HAP-1 (cell line): ENCODE data around the gene PRLHR.

Experiments used
- DNase-seq, 2 experiments: peaks; one replicate each; pipeline ENCODE4 v3.0.0-alpha.2; 2016 to 2020; ENCODE audit warnings: low spot score in 2 of 2
- H3K27me3 ChIP-seq: fragments of 250-450 bp; sonication (Bioruptor Pico); 2 replicates; pipeline ENCODE4 v1.5.1; 2020; ENCODE audit warnings: low read depth, mild to moderate bottlenecking, moderate library complexity
- H3K36me3 ChIP-seq: fragments of 250-450 bp; sonication (Bioruptor Pico); replicated peaks from 2 replicates; pipeline ENCODE4 v1.5.1; 2020; ENCODE audit warnings: mild to moderate bottlenecking
- H3K4me1 ChIP-seq: fragments of 250-450 bp; sonication (Bioruptor Pico); 2 replicates; pipeline ENCODE4 v1.5.1; 2020; ENCODE audit warnings: mild to moderate bottlenecking
- H3K4me3 ChIP-seq: fragments of 250-450 bp; sonication (Bioruptor Pico); 2 replicates; pipeline ENCODE4 v1.5.1; 2020; ENCODE audit warnings: mild to moderate bottlenecking, moderate library complexity
- H3K9me3 ChIP-seq: fragments of 250-450 bp; sonication (Bioruptor Pico); 2 replicates; pipeline ENCODE4 v1.5.1; 2020; ENCODE audit warnings: mild to moderate bottlenecking, moderate library complexity
- in situ Hi-C: fragments of 300-500 bp; cut with MboI; formaldehyde crosslinking; loops from 3 replicates; pipeline ENCODE4 v1.14.3; 2020; ENCODE audit warnings: low sequenced_read_pairs, inconsistent platforms, mixed read lengths

The PRLHR gene

GRCh38 chr10:118565301-118566075 is 30.0 kb downstream of the PRLHR start:
- in situ Hi-C loops, result loop anchor here (10.0 kb wide), 2 partner anchors 159 to 459 kb away; partner anchors contain the start of gene NANOS1

GRCh38 chr10:118564652-118565051 is 30.8 kb downstream of the PRLHR start:
- in situ Hi-C loops, result loop anchor here (10.0 kb wide), 2 partner anchors 160 to 460 kb away; partner anchors contain the start of gene NANOS1
- Histone ChIP-seq H3K9me3 (no peaks in the 10 kb centered on the region), H3K4me1 (no peaks in the 10 kb centered on the region), H3K4me3 (no peak overlapping the region), H3K36me3 (no peaks in the 10 kb centered on the region), H3K27me3 (no peaks in the 10 kb centered on the region)
- DNase-seq, result peak in 1 of 2 experiments; percentile 24

More at GRCh38 chr10:118565301-118566075, 30.0 kb downstream of the PRLHR start:
- Histone ChIP-seq H3K4me1 (no peaks in the 10 kb centered on the region), H3K9me3 (no peaks in the 10 kb centered on the region), H3K4me3 (no peak overlapping the region), H3K27me3 (no peaks in the 10 kb centered on the region), H3K36me3 (no peaks in the 10 kb centered on the region)
- no peak for DNase-seq

GRCh38 chr10:118564114-118564513 is 31.3 kb downstream of the PRLHR start:
- Histone ChIP-seq H3K27me3 (no peaks in the 10 kb centered on the region), H3K9me3 (no peaks in the 10 kb centered on the region), H3K4me1 (no peaks in the 10 kb centered on the region), H3K36me3 (no peaks in the 10 kb centered on the region), H3K4me3 (no peak overlapping the region)
- DNase-seq, result no peak
- in situ Hi-C loops, result loop anchor here (10.0 kb wide), 2 partner anchors 161 to 461 kb away; partner anchors contain the start of gene NANOS1

GRCh38 chr10:118563373-118563890 is 32.0 kb downstream of the PRLHR start:
- in situ Hi-C loops, result loop anchor here (10.0 kb wide), 2 partner anchors 161 to 461 kb away; partner anchors contain the start of gene NANOS1

GRCh38 chr10:118562851-118563250 is 32.6 kb downstream of the PRLHR start:
- Histone ChIP-seq H3K9me3 (no peaks in the 10 kb centered on the region), H3K4me3 (no peak overlapping the region), H3K36me3 (no peaks in the 10 kb centered on the region), H3K27me3 (no peaks in the 10 kb centered on the region), H3K4me1 (no peaks in the 10 kb centered on the region)
- in situ Hi-C loops, result loop anchor here (10.0 kb wide), 2 partner anchors 162 to 462 kb away; partner anchors contain the start of gene NANOS1
- DNase-seq, result no peak

More at GRCh38 chr10:118563373-118563890, 32.0 kb downstream of the PRLHR start:
- Histone ChIP-seq H3K36me3 (no peaks in the 10 kb centered on the region), H3K9me3 (no peaks in the 10 kb centered on the region), H3K4me1 (no peaks in the 10 kb centered on the region), H3K4me3 (no peak overlapping the region), H3K27me3 (no peaks in the 10 kb centered on the region)
- DNase-seq, result no peak

GRCh38 chr10:118557946-118558345 is 37.5 kb downstream of the PRLHR start:
- no peak for DNase-seq

GRCh38 chr10:118551535-118552100 is 43.8 kb downstream of the PRLHR start:
- Histone ChIP-seq H3K4me3 (no peak overlapping the region), H3K4me1 (no peaks in the 10 kb centered on the region), H3K36me3 (no peaks in the 10 kb centered on the region), H3K27me3 (peaks cover 9% of the 10 kb centered on the region), H3K9me3 (no peaks in the 10 kb centered on the region)
- DNase-seq, result no peak
- in situ Hi-C loops, result no loop called here

More at GRCh38 chr10:118557946-118558345, 37.5 kb downstream of the PRLHR start:
- Histone ChIP-seq H3K4me1 (no peaks in the 10 kb centered on the region), H3K27me3 (peaks cover 1% of the 10 kb centered on the region; the same call in 1 of the 2 replicates), H3K4me3 (no peak overlapping the region), H3K9me3 (no peaks in the 10 kb centered on the region), H3K36me3 (no peaks in the 10 kb centered on the region)
- in situ Hi-C loops, result no loop called here

GRCh38 chr10:118547282-118547681 is 48.2 kb downstream of the PRLHR start:
- in situ Hi-C loops, result no loop called here
- no peak for DNase-seq
- Histone ChIP-seq H3K4me3 (no peak overlapping the region), H3K36me3 (no peaks in the 10 kb centered on the region), H3K9me3 (no peaks in the 10 kb centered on the region), H3K27me3 (0 out of 2 replicates have a peak, but pooled peaks cover 2% of the 10 kb centered on the region), H3K4me1 (no peaks in the 10 kb centered on the region)

- Histone ChIP-seq H3K4me1 (no peaks in the 10 kb centered on the region), H3K9me3 (no peaks in the 10 kb centered on the region), H3K36me3 (no peaks in the 10 kb centered on the region), H3K4me3 (no peak overlapping the region), H3K27me3 (0 out of 2 replicates have a peak, but pooled peaks cover 2% of the 10 kb centered on the region)
- in situ Hi-C loops, result no loop called here
- DNase-seq, result no peak
Observed at GRCh38 chr10:118546479-118546878, 49.0 kb downstream of the PRLHR start.

GRCh38 chr10:118545381-118545780 is 50.1 kb downstream of the PRLHR start:
- Histone ChIP-seq H3K4me3 (no peak overlapping the region), H3K9me3 (no peaks in the 10 kb centered on the region), H3K36me3 (no peaks in the 10 kb centered on the region), H3K4me1 (no peaks in the 10 kb centered on the region), H3K27me3 (no peaks in the 10 kb centered on the region)
- DNase-seq, result no peak
- in situ Hi-C loops, result no loop called here

- H3K9me3 ChIP-seq, result no peaks in the 10 kb centered on the region
- H3K36me3 ChIP-seq, result no peaks in the 10 kb centered on the region
- in situ Hi-C loops, result no loop called here
- DNase-seq, result no peak
- no peaks in the 10 kb centered on the region for H3K27me3 ChIP-seq
- H3K4me1 ChIP-seq, result no peaks in the 10 kb centered on the region
- no peak overlapping the region for H3K4me3 ChIP-seq
Observed at GRCh38 chr10:118544401-118544948, 51.0 kb downstream of the PRLHR start.

GRCh38 chr10:118543714-118544400 is 51.6 kb downstream of the PRLHR start:
- H3K27me3 ChIP-seq, result no peaks in the 10 kb centered on the region
- H3K9me3 ChIP-seq, result no peaks in the 10 kb centered on the region
- no peaks in the 10 kb centered on the region for H3K4me1 ChIP-seq
- no peaks in the 10 kb centered on the region for H3K36me3 ChIP-seq
- DNase-seq, result peak in 1 of 2 experiments; percentile 48
- H3K4me3 ChIP-seq, result no peak overlapping the region
- in situ Hi-C loops, result no loop called here

GRCh38 chr10:118542745-118543144 is 52.7 kb downstream of the PRLHR start:
- Histone ChIP-seq H3K4me1 (no peaks in the 10 kb centered on the region), H3K4me3 (no peak overlapping the region), H3K36me3 (no peaks in the 10 kb centered on the region), H3K27me3 (no peaks in the 10 kb centered on the region), H3K9me3 (no peaks in the 10 kb centered on the region)
- in situ Hi-C loops, result no loop called here
- DNase-seq, result no peak
